Measurements from ENCODE around the gene ZBTB33. TPM values are rescaled to one million over a fixed set of nuclear protein-coding genes. Genes with fewer than 3 reads are reported as not detected.

Gene ZBTB33
- polyA plus RNA-seq, 2 of the 4 experiments (the other 2 are of a cell fraction) = 12.3 to 14.3 TPM

- FAIRE-seq (no peak), DNase-seq (ENCODE audit: low read depth in 1 of 2, low spot score in 1 of 2) (no peak), ATAC-seq (no peak)
- ChIA-PET POLR2A (no interaction called here), CTCF (interaction anchor here (3.5 kb wide), 1 partner anchor 9 kb away, joined by 21 read pairs; no protein-coding TSS in a partner anchor)
- no peak overlapping the region for H3K4me3 ChIP-seq
- H3K4me2 ChIP-seq = no peak overlapping the region
- H3K27ac ChIP-seq = no peak overlapping the region
- TF ChIP-seq ZSCAN20 (CRISPR knock-in tag; IDR thresholded peaks at IDR 0.05) (no peak), CBX8 (IDR thresholded peaks at IDR 0.05) (no peak), REST (IDR thresholded peaks at IDR 0.05) (no peak), NPAS2 (CRISPR knock-in tag; IDR thresholded peaks at IDR 0.05; ENCODE audit: borderline replicate concordance) (no peak), CBX2 (IDR thresholded peaks at IDR 0.05; ENCODE audit: borderline replicate concordance, low read depth) (no peak), HEYL (CRISPR knock-in tag; IDR thresholded peaks at IDR 0.05) (no peak), RCOR1 (IDR thresholded peaks at IDR 0.05; ENCODE audit: low read depth, low read length) (no peak), FOSB (CRISPR knock-in tag; IDR thresholded peaks at IDR 0.05) (no peak), KDM1A (IDR thresholded peaks at IDR 0.05; ENCODE audit: low read depth) (no peak), HOXB13 (CRISPR knock-in tag; IDR thresholded peaks at IDR 0.05; ENCODE audit: low read depth) (no peak), JUNB (IDR thresholded peaks at IDR 0.05) (no peak), KDM5A (IDR thresholded peaks at IDR 0.05) (no peak), TFCP2L1 (CRISPR knock-in tag; IDR thresholded peaks at IDR 0.05) (no peak), ELK1 (IDR thresholded peaks at IDR 0.05; ENCODE audit: low read depth, low read length) (no peak), EHMT2 (IDR thresholded peaks at IDR 0.05; ENCODE audit: low read depth) (no peak)
- H3K9me3 ChIP-seq = no peaks in the 10 kb centered on the region
- 90% methylated on average over 2 of the region's 8 CpGs for WGBS (ENCODE audit: missing lambda C conversion rate)
- no peaks in the 10 kb centered on the region for H3K4me1 ChIP-seq
Observed at GRCh38 chrX:120223374-120223773, 27.2 kb upstream of the ZBTB33 start.

- ChIA-PET CTCF (interaction anchor here (3.5 kb wide), 1 partner anchor 10 kb away, joined by 21 read pairs; no protein-coding TSS in a partner anchor), POLR2A (no interaction called here)
- no peak for FAIRE-seq
- Histone ChIP-seq H3K4me3 (no peak overlapping the region), H3K4me2 (no peak overlapping the region), H3K4me1 (no peaks in the 10 kb centered on the region), H3K27ac (no peak overlapping the region), H3K9me3 (no peaks in the 10 kb centered on the region)
- 81% methylated on average over 4 of the region's 4 CpGs for WGBS (ENCODE audit: missing lambda C conversion rate)
- no peak for DNase-seq (ENCODE audit: low read depth in 1 of 2, low spot score in 1 of 2)
- no peak for ATAC-seq
- no peak for TF ChIP-seq NFE2L2 (conservative IDR thresholded peaks at IDR 0.05; ENCODE audit: low read length)
- TF ChIP-seq CBX2 (IDR thresholded peaks at IDR 0.05; ENCODE audit: borderline replicate concordance, low read depth) = no peak
- TF ChIP-seq E2F6 (IDR thresholded peaks at IDR 0.05; ENCODE audit: borderline replicate concordance, low read depth) = no peak
- TF ChIP-seq BHLHE40 (IDR thresholded peaks at IDR 0.05; ENCODE audit: low read depth, low read length) = no peak
- no peak for TF ChIP-seq FOXS1 (CRISPR knock-in tag; IDR thresholded peaks at IDR 0.05)
- TF ChIP-seq JUNB (IDR thresholded peaks at IDR 0.05) = no peak
- TF ChIP-seq KDM5A (IDR thresholded peaks at IDR 0.05) = no peak
- no peak for TF ChIP-seq PBX3 (IDR thresholded peaks at IDR 0.05)
Observed at GRCh38 chrX:120224388-120224787, 26.2 kb upstream of the ZBTB33 start.

Data from A549 (cell line).